Brain pericyte (primary cell): ENCODE measurements around the gene SLC4A5.
A peak's percentile ranks its signal among the peaks of the same experiment; 100 is the strongest.

ENCODE experiments used
- DNase-seq: peaks from one replicate; pipeline ENCODE4 v3.0.0-alpha.2; 2012; ENCODE audit warnings: low read depth, low spot score

Gene SLC4A5

GRCh38 chr2:74316627-74317295 is 26.5 kb downstream of the SLC4A5 start:
- no peak for DNase-seq

DNA sequence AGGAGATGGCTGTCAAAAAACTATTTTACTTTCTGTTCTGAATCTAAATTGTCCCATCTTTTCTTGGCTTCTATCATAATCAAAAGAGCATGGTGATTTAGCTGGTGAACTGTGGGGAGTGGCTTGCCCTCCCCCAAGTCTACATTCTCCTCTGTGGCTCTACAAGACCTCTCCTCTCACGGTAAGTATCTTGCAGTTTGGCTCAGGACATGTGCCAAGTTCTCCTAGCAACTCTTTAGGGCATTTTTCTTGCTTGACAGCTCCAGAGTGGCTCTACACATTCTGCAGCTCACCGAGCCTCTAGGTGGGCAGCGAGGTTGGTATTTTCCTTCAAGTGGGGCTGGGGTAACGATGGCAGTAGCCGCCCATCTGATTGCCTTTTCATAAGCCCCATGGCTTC is 29.1 kb downstream of the SLC4A5 start:
- no peak for DNase-seq

DNA sequence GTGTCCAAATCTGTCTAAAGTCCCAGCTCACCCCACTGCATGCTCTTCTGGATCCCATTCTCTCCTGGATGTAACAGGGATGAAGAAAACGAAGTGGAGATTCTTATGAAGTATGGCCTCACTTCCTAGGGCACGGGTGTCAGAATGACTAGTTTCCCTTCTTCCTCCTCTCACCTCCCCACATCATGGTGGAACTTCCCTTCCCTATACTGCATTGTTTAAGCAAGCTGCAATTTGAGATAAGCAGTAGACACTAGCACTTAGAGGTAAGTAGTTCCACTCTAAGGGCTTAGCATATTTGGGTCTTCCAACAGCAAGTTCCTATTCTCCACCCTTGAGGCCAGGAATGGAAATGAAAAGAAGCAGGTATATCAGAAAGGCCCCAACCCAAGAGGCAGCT is 29.7 kb downstream of the SLC4A5 start:
- DNase-seq = no peak

DNA sequence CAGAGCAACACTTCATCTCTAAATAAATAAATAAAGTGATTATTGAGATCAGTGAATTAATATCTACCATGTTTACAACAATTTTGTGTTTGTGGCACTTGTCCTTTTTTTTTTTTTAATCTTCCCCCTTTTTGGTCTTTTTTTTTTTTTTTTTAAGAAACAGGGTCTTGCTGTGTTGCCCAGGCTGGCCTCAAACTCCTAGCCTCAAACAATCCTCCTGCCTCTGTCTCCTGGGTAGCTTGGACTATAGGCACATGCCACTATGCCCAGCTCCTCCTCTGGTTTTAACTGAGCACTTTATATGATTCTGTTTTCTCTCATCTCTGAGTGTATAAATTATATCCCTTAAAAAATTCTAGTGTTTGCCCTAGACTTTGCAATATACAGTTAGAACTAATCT is 30.3 kb downstream of the SLC4A5 start:
- DNase-seq = no peak

- no peak for DNase-seq
Measured at GRCh38 chr2:74307720-74308119, 35.5 kb downstream of the SLC4A5 start.

DNA sequence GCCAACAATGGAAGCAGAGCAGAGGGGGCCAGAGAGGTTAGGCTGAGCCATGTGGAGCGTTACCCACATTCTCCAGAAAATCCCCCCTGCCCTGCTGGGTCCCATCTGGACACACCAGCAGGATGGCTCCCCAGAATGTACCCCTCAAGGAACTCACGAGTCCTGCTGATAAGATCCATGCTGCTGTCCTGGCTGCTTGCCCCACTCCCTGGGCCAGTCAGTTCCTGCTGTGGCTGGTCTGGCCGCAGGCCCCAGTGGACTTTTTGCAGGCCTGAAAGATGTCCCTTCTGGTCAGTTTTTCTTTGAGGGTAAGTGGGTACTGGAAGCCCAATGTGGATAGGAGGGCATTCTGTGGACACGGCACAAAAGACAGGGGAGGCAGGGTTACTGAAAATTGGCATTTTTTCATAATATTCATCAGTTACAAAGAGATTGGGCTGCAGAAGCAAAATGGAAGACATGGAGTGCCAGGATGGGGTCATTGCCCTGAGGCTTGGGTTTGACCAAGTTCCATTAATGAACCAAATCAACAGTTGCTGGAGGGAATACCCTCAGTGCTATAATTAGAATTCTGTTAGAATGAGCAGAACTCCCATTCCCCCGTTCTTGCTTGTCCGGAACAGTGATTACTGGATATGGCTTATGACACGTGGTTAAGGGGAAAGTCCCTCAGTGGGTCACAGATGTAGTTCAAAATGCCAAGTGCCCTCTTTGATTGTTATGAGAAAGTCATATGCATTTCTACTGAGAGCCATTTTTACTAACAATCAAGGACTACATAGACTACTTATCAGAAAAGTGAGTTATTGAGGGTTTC is 38.7 kb downstream of the SLC4A5 start:
- DNase-seq = no peak

GRCh38 chr2:74302865-74303264 is 40.4 kb downstream of the SLC4A5 start:
- DNase-seq = no peak

DNA sequence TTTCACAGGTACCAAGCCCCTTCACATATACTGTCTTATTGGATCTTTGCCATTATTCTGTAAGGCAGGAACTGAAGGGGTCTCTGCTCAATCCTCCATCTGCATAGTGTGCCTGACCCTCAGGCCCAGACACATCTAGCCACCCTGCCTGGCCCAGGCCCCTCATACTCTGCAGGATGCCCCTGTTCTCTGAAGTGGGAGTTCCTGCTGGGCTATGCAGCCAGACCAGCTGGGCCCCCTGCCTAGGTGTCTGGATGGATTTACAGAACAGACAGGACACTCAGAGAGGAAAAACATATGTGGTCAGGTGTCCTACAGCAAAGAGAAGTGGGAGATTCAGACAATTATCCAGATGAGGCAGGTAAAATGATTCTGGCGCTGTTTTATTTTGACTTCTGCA is 42.0 kb downstream of the SLC4A5 start:
- no peak for DNase-seq

- DNase-seq = no peak
Measured at GRCh38 chr2:74300506-74300905, 42.7 kb downstream of the SLC4A5 start.

DNA sequence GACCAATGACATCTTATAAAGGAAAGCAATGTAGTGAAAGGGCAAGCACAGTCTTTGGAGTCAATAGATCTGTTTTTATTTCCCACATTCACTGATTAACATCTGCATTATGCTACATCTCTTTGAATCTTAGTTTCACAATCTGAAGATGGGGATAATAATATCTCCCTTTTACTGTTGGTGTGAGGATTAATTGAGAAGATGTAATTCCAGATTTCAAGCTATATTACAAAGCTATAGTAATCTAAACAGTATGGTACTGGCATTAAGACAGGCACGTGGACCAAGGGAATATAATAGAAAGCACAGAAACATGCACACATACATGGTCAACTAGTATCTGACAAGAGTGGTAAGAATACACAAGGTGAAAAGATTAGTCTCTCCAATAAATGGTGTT is 45.3 kb downstream of the SLC4A5 start:
- DNase-seq = no peak

DNA sequence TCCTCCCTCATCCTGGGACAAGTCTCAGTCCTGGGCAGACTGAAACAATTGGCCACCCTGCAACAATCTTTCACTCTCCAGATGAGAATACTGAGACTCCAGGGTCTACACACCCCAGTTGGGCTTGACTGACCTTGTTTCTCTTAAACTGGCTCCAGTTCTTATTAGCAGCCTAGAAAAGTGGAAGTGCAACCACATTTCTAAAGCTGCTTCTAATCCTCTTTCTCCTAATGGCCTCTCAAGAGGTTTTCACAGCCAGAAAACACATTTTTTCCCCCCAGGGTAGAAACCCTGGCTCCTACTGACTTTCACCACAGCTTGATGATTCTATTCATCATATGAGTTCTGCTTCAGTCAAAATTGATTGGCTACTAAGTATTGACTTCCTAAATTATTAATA is 45.8 kb downstream of the SLC4A5 start:
- no peak for DNase-seq

- no peak for DNase-seq
Measured at GRCh38 chr2:74293191-74293991, 49.8 kb downstream of the SLC4A5 start.

DNA sequence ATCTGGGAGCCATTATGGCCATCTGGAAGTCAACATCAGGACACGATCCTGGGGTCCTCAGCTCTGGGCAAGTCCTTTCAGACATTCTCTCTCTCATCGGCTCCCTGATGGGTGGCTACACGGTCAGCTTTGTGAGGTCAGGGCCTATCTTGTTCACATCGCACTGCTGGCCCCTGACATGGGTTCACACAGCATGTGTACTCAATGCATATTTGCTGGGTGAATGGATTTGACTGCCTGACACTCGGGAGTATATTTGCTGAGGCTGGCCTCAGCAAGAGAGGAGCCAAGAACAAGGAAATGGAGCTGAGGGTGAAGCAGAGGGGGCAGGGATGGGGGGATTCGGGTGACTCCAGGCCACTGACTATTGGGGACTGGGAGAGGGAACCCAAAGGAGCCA is 50.5 kb downstream of the SLC4A5 start:
- DNase-seq = no peak

- peak; percentile 12 for DNase-seq
Measured at GRCh38 chr2:74291886-74292621, 51.2 kb downstream of the SLC4A5 start.

DNA sequence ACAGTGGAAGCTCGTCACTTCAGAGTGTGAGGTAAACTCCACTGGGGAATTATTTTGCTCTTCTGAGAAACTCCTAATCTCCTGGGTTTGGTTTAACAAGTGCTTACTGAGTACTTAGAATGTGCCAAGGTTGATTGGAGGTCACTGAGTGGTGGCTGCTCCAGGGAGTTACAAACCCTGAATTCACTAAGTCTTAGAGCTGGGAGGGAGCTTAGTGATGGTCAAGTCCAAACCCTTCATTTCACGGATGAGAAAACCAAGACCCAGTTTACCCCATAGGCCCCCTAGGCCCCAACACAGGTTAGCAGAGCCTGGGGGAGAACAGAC is 52.0 kb downstream of the SLC4A5 start:
- DNase-seq = no peak

- DNase-seq = no peak
Measured at GRCh38 chr2:74290466-74291217, 52.6 kb downstream of the SLC4A5 start.

DNA sequence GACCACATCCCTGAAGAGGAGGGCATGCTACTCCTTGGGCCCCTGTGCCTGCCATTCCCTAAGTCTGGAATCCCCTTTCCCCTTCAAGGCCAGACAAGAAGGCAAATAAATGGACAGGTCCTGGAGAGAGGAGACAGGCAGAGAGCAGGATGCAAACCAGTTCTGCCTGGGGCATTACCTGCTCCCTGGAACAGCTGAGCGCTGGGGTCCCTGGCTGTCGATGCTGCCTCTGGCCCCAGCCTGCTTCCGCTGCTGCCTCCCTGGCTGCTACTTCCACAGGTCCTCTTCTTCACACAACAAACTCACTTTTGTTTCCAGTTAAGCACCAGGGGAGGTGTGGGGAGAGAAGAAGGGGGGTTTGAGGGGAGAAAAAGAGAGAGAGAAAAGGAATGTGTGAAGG is 53.1 kb downstream of the SLC4A5 start:
- DNase-seq = no peak

GRCh38 chr2:74286725-74287124 is 56.5 kb downstream of the SLC4A5 start:
- no peak for DNase-seq

DNA sequence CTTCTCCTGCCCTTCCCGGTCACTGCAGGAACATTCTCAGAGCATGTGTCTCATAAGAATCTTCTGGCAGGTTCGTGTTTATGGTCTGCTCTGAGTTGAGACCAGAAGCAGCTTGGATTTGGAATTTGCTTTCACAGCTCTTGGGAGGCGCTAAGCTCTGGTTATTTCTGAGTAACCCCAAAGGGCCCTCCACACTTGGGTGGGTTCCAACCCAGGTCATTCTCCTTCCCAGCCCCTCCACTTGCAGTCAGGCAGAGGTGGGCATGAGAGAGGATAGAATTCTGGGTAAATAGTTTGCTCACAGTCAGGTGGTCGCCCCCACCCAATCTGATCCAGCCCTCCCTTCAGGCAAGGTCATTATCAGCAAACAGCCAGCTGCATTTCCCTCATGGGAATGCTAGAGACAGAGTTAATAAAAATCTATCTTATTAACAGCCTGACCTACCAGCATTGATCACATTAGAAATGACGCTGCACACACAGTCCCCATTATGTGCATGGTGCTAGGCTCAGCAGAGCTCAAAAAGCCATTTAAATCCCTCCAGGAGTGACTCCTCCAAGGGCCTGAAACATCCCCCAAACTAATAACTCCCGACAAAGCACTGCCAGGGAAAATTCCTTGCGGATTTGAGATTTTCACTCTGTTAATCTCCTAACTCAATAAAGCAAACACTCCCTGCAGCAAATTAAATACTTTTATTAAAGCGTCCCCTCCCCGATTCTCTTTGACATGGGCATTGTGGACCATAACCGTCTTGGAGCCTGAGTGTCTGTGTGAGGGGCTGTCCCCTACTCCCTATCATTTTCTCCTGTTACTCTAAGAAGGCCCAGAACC is 61.9 kb downstream of the SLC4A5 start:
- DNase-seq = no peak

DNA sequence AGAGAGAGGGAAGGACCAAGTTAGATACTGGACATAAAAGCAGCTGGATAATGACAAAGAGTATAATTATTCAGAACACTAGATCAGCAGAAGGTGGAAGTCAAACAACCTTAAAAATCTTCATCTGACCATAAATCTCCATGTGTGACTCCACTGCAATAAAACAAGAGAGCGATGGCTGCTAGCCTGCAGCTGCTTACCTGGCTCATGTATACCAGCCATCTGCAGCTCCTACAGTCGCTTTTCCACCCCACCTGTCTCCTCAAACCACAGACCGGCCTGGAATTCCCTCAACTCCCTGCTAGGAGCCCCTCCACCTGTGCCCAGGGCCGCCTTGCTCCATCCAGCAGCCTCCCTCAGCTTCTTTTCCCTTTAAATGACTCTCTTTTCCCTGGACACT is 64.5 kb downstream of the SLC4A5 start:
- no peak for DNase-seq
